Stomach (tissue), 9 donors: ENCODE data around the gene ADAMTS13. TPM values are rescaled to one million over a fixed set of nuclear protein-coding genes. Genes with fewer than 3 reads are reported as not detected.

Experiments used
- DNase-seq, 2 donors: peaks; one replicate each; pipeline versions ENCODE4 v3.0.0 to v3.0.0-alpha.2; 2013 to 2019
- H3K27ac ChIP-seq, 5 donors: fragments of 200-600 bp in 4 of 5; sonication (generic) in 4 of 5; one replicate each; pipeline ENCODE4 v1.5.1; 2013 to 2019; ENCODE audit warnings: mild to moderate bottlenecking in 1 of 5, moderate library complexity in 1 of 5
- H3K27me3 ChIP-seq, 3 donors: fragments of 200-600 bp; sonication (generic); one replicate each; pipeline ENCODE4 v1.5.1; 2017 to 2019; ENCODE audit warnings: mixed run types in 1 of 3
- H3K36me3 ChIP-seq, 4 donors: fragments of 200-600 bp; sonication (generic); 1 replicate in 3 of 4; 2 replicates in 1 of 4; pipeline ENCODE4 v1.5.1; 2016 to 2019
- H3K4me1 ChIP-seq, 4 donors: fragments of 200-600 bp; sonication (generic); one replicate each; pipeline ENCODE4 v1.5.1; 2016 to 2019
- H3K4me3 ChIP-seq, 4 donors: fragments of 200-600 bp; sonication (generic) in 3 of 4; one replicate each; pipeline ENCODE4 v1.5.1; 2016 to 2019; ENCODE audit warnings: mild to moderate bottlenecking in 1 of 4
- H3K9me3 ChIP-seq, 4 donors: fragments of 200-600 bp; sonication (generic); one replicate each; pipeline ENCODE4 v1.5.1; 2016 to 2019
- CTCF ChIP-seq, 7 experiments: fragments of 450-650 bp in 4 of 7; fragments of 200-600 bp in 3 of 7; sonication (generic) in 3 of 7; IDR thresholded peaks; one replicate each; pipeline ENCODE4 v1.5.1; 2016 to 2019; ENCODE audit warnings: antibody characterized with exemption in 7 of 7, control low read depth in 2 of 7, mild to moderate bottlenecking in 1 of 7
- EP300 ChIP-seq: sonication (generic); formaldehyde crosslinking; IDR thresholded peaks from one replicate; pipeline ENCODE4 v1.6.1; 2017; ENCODE audit warnings: antibody characterized with exemption
- POLR2A ChIP-seq, 4 donors: fragments of 450-650 bp; IDR thresholded peaks; one replicate each; pipeline ENCODE4 v1.6.1; 2016; ENCODE audit warnings: antibody characterized with exemption in 4 of 4, control low read depth in 2 of 4, mild to moderate bottlenecking in 1 of 4, moderate library complexity in 1 of 4
- POLR2AphosphoS5 ChIP-seq, 3 donors: sonication (generic); formaldehyde crosslinking; IDR thresholded peaks; one replicate each; pipeline ENCODE4 v1.6.1; 2016; ENCODE audit warnings: antibody characterized with exemption in 3 of 3
- WGBS, 5 donors: extraction: QIAGEN DNeasy Blood & Tissue Kit in 3 of 5; methylation state at CpG; one replicate each; pipeline versions ENCODE4 v1.1.5 to v1.1.7; 2013 to 2018; 5-methylcytosine and 5-hydroxymethylcytosine counted together
- intact Hi-C: fragments of 100-400 bp; cut with DNase I; formaldehyde crosslinking; loops from one replicate; pipeline ENCODE4 v1.15.1; 2023; ENCODE audit warnings: low total_unique reads
- polyA plus RNA-seq, 3 donors: library from polyadenylated mRNA; stranded (reverse); fragments of 200-250 nt; gene quantifications; one replicate each; pipeline ENCODE4 v1.2.3, GENCODE V29; 2013
- total RNA-seq, 5 donors: library from RNA; depleted of rRNA; stranded (reverse); fragments of >200 nt; gene quantifications; one replicate each; pipeline versions ENCODE4 v1.1.0 to v1.2.3, GENCODE V29; 2014 to 2016
- donor health status: healthy with polysubstance abuse.
- donor health status: Bipolar disorder and iron deficiency.
- donor health status: healthy.

Gene ADAMTS13
- total and polyA plus RNA-seq, 8 donors: 4.6 to 19.6 (median 7.5) TPM; not detected in 1

DNA sequence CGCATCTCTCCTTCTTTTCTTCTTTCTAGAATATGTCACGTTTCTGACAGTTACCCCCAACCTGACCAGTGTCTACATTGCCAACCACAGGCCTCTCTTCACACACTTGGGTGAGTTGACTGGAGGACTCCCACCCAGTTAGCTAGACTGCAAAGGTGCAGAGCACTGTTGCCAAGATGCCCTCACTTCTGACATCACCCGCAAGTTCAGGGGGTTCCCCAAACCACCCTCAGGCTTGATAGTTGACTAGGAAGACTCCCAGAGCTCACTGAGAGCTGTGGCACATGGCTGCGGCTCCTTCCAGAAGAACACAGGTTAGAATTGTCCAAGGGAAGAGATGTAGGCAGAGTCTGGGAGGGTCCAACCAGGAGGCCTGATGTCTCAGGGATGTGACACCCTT lies 17.2 kb downstream of the ADAMTS13 start:
- TF ChIP-seq POLR2AphosphoS5 (IDR thresholded peaks at IDR 0.05) (no peak), POLR2A (IDR thresholded peaks at IDR 0.05) (no peak), EP300 (no peak), CTCF (IDR thresholded peaks at IDR 0.05) (no peak)
- H3K27ac ChIP-seq: no peak overlapping the region
- no peaks in the 10 kb centered on the region for H3K9me3 ChIP-seq
- 59 to 83% (median 75%) methylated on average over 4 of the region's 4 CpGs for WGBS, 5 donors
- H3K27me3 ChIP-seq: no peaks in the 10 kb centered on the region
- no peak overlapping the region for H3K4me3 ChIP-seq
- intact Hi-C loops: no loop called here
- H3K4me1 ChIP-seq: no peaks in the 10 kb centered on the region
- H3K36me3 ChIP-seq: peaks cover 0 to 6% (median 0%) of the 10 kb centered on the region in 4 donors
- DNase-seq: no peak

DNA sequence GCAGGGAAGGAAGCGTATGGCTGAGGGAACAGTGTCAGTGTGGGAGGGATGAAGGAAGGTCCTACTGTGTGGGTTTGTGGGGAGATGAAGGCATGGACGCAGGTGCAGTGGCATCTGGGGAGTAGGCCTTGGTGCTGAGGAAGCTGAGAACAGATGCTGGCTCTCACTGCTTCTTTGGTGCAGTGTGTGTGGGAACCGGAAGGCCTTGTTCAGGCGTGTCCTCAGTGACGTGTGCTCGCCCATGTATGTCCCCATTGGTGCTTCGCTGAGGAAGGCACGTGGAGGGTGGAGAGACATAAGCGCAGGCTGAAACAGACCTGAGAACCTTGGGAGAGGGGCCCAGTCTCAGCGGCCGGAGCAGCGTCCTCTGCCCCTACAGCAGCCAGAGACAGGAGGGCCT lies 18.7 kb downstream of the ADAMTS13 start:
- no peak overlapping the region for H3K4me3 ChIP-seq
- WGBS, 5 donors: 90 to 95% (median 94%) methylated on average over 12 of the region's 12 CpGs
- peaks cover 0 to 6% (median 0%) of the 10 kb centered on the region in 4 donors for H3K36me3 ChIP-seq
- H3K9me3 ChIP-seq: no peaks in the 10 kb centered on the region
- intact Hi-C loops: no loop called here
- H3K27ac ChIP-seq: no peak overlapping the region
- H3K27me3 ChIP-seq: no peaks in the 10 kb centered on the region
- TF ChIP-seq POLR2A (IDR thresholded peaks at IDR 0.05) (no peak), POLR2AphosphoS5 (IDR thresholded peaks at IDR 0.05) (no peak), CTCF (IDR thresholded peaks at IDR 0.05) (no peak), EP300 (no peak)
- DNase-seq: no peak
- H3K4me1 ChIP-seq: no peaks in the 10 kb centered on the region

DNA sequence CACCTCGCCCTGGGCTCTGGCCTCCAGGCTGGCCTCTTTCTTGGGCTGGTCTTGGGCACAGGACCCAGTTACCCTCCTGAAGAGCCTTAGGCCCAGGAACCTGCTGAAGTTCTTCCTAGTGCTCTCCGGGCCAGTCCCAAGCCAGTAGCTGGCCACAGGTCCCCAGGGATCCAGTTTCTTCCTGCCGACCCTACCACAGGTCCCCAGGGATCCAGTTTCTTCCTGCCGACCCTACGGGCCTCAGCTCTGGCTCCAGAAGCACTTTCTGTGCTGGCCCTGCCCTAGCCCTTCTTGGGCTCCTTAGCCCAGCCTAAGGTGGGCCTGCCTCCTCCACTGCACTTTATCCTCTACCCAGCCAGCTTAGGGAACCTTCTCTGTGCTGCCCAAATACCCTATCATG lies 19.4 kb downstream of the ADAMTS13 start:
- 66 to 85% (median 82%) methylated on average over 4 to 5 of the region's 5 CpGs for WGBS, 5 donors
- DNase-seq: no peak
- H3K36me3 ChIP-seq: peaks cover 0 to 6% (median 0%) of the 10 kb centered on the region in 4 donors
- no peak for TF ChIP-seq POLR2A (IDR thresholded peaks at IDR 0.05)
- intact Hi-C loops: no loop called here
- no peak overlapping the region for H3K4me3 ChIP-seq
- H3K9me3 ChIP-seq: no peaks in the 10 kb centered on the region
- no peaks in the 10 kb centered on the region for H3K4me1 ChIP-seq
- H3K27ac ChIP-seq: no peak overlapping the region
- no peaks in the 10 kb centered on the region for H3K27me3 ChIP-seq

- Histone ChIP-seq H3K36me3 (peaks cover 0 to 6% (median 0%) of the 10 kb centered on the region in 4 donors), H3K27ac (no peak overlapping the region), H3K27me3 (no peaks in the 10 kb centered on the region), H3K9me3 (no peaks in the 10 kb centered on the region), H3K4me1 (peaks cover 0 to under 1% (median 0%) of the 10 kb centered on the region in 4 donors), H3K4me3 (no peak overlapping the region)
- intact Hi-C loops: no loop called here
- WGBS, 5 donors: 40 to 96% (median 95%) methylated on average over 1 to 15 of the region's 15 CpGs
- no peak for DNase-seq
- TF ChIP-seq POLR2A (IDR thresholded peaks at IDR 0.05) (no peak), POLR2AphosphoS5 (IDR thresholded peaks at IDR 0.05) (no peak)
Measured at GRCh38 chr9:133443248-133443647, 21.1 kb downstream of the ADAMTS13 start.

- no peaks in the 10 kb centered on the region for H3K27me3 ChIP-seq
- H3K4me1 ChIP-seq: peaks cover 1 to 7% (median 5%) of the 10 kb centered on the region in 4 donors
- 85 to 89% (median 86%) methylated on average over 8 of the region's 8 CpGs for WGBS, 5 donors
- no peak for DNase-seq
- no peak overlapping the region for H3K4me3 ChIP-seq
- no peaks in the 10 kb centered on the region for H3K9me3 ChIP-seq
- H3K27ac ChIP-seq: no peak overlapping the region
- no peak for TF ChIP-seq POLR2AphosphoS5 (IDR thresholded peaks at IDR 0.05)
- no peak for TF ChIP-seq CTCF (IDR thresholded peaks at IDR 0.05)
- no peak for TF ChIP-seq EP300
- no peak for TF ChIP-seq POLR2A (IDR thresholded peaks at IDR 0.05)
- intact Hi-C loops: no loop called here
- H3K36me3 ChIP-seq: peaks cover 0 to 6% (median 0%) of the 10 kb centered on the region in 4 donors
Measured at GRCh38 chr9:133443982-133444381, 21.8 kb downstream of the ADAMTS13 start.
